Measurements from ENCODE around the gene DLEC1.
"Not testable (repeated sequence)": the region's sequence is repeated elsewhere in the genome, so short reads cannot be mapped to it uniquely, and the experiment has no call there.

The DLEC1 gene

GRCh38 chr3:38157117-38157516, 118.1 kb downstream of the DLEC1 start:
- TF ChIP-seq TAF1 (IDR thresholded peaks at IDR 0.05; ENCODE audit: borderline replicate concordance, low read depth, low read length) (no peak), POLR2A (IDR thresholded peaks at IDR 0.05; ENCODE audit: low read depth, low read length) (no peak)
- FAIRE-seq, result no peak
- DNase-seq (ENCODE audit: insufficient read length), result no peak

- TF ChIP-seq POLR2AphosphoS5 (IDR thresholded peaks at IDR 0.05; ENCODE audit: low read depth, low read length) (no peak), TAF1 (IDR thresholded peaks at IDR 0.05; ENCODE audit: borderline replicate concordance, low read depth, low read length) (no peak), POLR2A (IDR thresholded peaks at IDR 0.05; ENCODE audit: low read depth, low read length) (no peak)
These were observed 118.6 kb downstream of the DLEC1 start for GRCh38 chr3:38157595-38157994.

GRCh38 chr3:38158472-38158871, 119.5 kb downstream of the DLEC1 start:
- DNase-seq (ENCODE audit: insufficient read length) (no peak), FAIRE-seq (peak; percentile 21)
- no peak for TF ChIP-seq TAF1 (IDR thresholded peaks at IDR 0.05; ENCODE audit: borderline replicate concordance, low read depth, low read length)
- TF ChIP-seq POLR2A (IDR thresholded peaks at IDR 0.05; ENCODE audit: low read depth, low read length), result no peak
- no peak for TF ChIP-seq POLR2AphosphoS5 (IDR thresholded peaks at IDR 0.05; ENCODE audit: low read depth, low read length)

More at GRCh38 chr3:38157595-38157994, 118.6 kb downstream of the DLEC1 start:
- DNase-seq (ENCODE audit: insufficient read length) (no peak), FAIRE-seq (no peak)

GRCh38 chr3:38160704-38161103, 121.7 kb downstream of the DLEC1 start:
- DNase-seq (ENCODE audit: insufficient read length); FAIRE-seq: not testable (repeated sequence)

GRCh38 chr3:38163117-38163840, 124.3 kb downstream of the DLEC1 start:
- TF ChIP-seq TAF1 (IDR thresholded peaks at IDR 0.05; ENCODE audit: borderline replicate concordance, low read depth, low read length) (no peak), POLR2A (IDR thresholded peaks at IDR 0.05; ENCODE audit: low read depth, low read length) (no peak), POLR2AphosphoS5 (IDR thresholded peaks at IDR 0.05; ENCODE audit: low read depth, low read length) (no peak)
- DNase-seq (ENCODE audit: insufficient read length) (no peak), FAIRE-seq (no peak)

GRCh38 chr3:38163841-38164642, 125.0 kb downstream of the DLEC1 start:
- FAIRE-seq (no peak), DNase-seq (ENCODE audit: insufficient read length) (no peak)
- no peak for TF ChIP-seq POLR2AphosphoS5 (IDR thresholded peaks at IDR 0.05; ENCODE audit: low read depth, low read length)
- TF ChIP-seq POLR2A (IDR thresholded peaks at IDR 0.05; ENCODE audit: low read depth, low read length), result no peak
- TF ChIP-seq TAF1 (IDR thresholded peaks at IDR 0.05; ENCODE audit: borderline replicate concordance, low read depth, low read length), result no peak

GRCh38 chr3:38164643-38164951, 125.6 kb downstream of the DLEC1 start:
- TF ChIP-seq POLR2AphosphoS5 (IDR thresholded peaks at IDR 0.05; ENCODE audit: low read depth, low read length) (no peak), TAF1 (IDR thresholded peaks at IDR 0.05; ENCODE audit: borderline replicate concordance, low read depth, low read length) (no peak), POLR2A (IDR thresholded peaks at IDR 0.05; ENCODE audit: low read depth, low read length) (no peak)
- DNase-seq (ENCODE audit: insufficient read length), result no peak
- FAIRE-seq, result no peak

- peak; percentile 87 for DNase-seq (ENCODE audit: insufficient read length)
- TF ChIP-seq TAF1 (IDR thresholded peaks at IDR 0.05; ENCODE audit: borderline replicate concordance, low read depth, low read length), result 0 out of 2 replicates have a peak, but pooled peaks have one; percentile 46
- TF ChIP-seq POLR2AphosphoS5 (IDR thresholded peaks at IDR 0.05; ENCODE audit: low read depth, low read length), result peak; percentile 74
- TF ChIP-seq POLR2A (IDR thresholded peaks at IDR 0.05; ENCODE audit: low read depth, low read length), result peak; percentile 74
- FAIRE-seq, result peak; percentile 99
These were observed 126.1 kb downstream of the DLEC1 start, which contains the start of gene OXSR1 for GRCh38 chr3:38164952-38165721. OXSR1 (plus strand) TSS chr3:38165537; CDS start chr3:38165877, 340 bp downstream.

GRCh38 chr3:38165722-38166387, 126.8 kb downstream of the DLEC1 start:
- TF ChIP-seq TAF1 (IDR thresholded peaks at IDR 0.05; ENCODE audit: borderline replicate concordance, low read depth, low read length), result no peak
- TF ChIP-seq POLR2AphosphoS5 (IDR thresholded peaks at IDR 0.05; ENCODE audit: low read depth, low read length), result no peak
- no peak for TF ChIP-seq POLR2A (IDR thresholded peaks at IDR 0.05; ENCODE audit: low read depth, low read length)
- FAIRE-seq (no peak), DNase-seq (ENCODE audit: insufficient read length) (no peak)

- no peak for DNase-seq (ENCODE audit: insufficient read length)
- TF ChIP-seq POLR2A (IDR thresholded peaks at IDR 0.05; ENCODE audit: low read depth, low read length), result no peak
- FAIRE-seq, result no peak
These were observed 128.6 kb downstream of the DLEC1 start for GRCh38 chr3:38167591-38167990.

All from GM12892 (cell line).